Effector memory CD4-positive, alpha-beta T cell (primary cell): ENCODE measurements around the gene BRCA1.
A peak's percentile ranks its signal among the peaks of the same experiment; 100 is the strongest.
"Not testable (repeated sequence)": the region's sequence is repeated elsewhere in the genome, so short reads cannot be mapped to it uniquely, and the experiment has no call there.

Experiments
- DNase-seq, 3 donors: peaks; one replicate each; pipeline ENCODE4 v3.0.0-alpha.2; 2020
- H3K27ac ChIP-seq: 2 replicates; pipeline ENCODE4 v1.7.0; 2013; ENCODE audit warnings: mild to moderate bottlenecking, low read length, moderate library complexity; ENCODE audit not compliant: insufficient read depth, poor library complexity, severe bottlenecking
- H3K27me3 ChIP-seq: replicated peaks from 2 replicates; pipeline ENCODE4 v1.7.0; 2013; ENCODE audit warnings: mild to moderate bottlenecking, low read length; ENCODE audit not compliant: insufficient read depth, control insufficient read depth, poor library complexity, severe bottlenecking
- H3K36me3 ChIP-seq: 2 replicates; pipeline ENCODE4 v1.7.0; 2013; ENCODE audit warnings: mild to moderate bottlenecking, low read length, moderate library complexity; ENCODE audit not compliant: control insufficient read depth, insufficient read depth
- H3K4me1 ChIP-seq: 2 replicates; pipeline ENCODE4 v1.7.0; 2013; ENCODE audit warnings: low read length, mild to moderate bottlenecking; ENCODE audit not compliant: control insufficient read depth, insufficient read depth, poor library complexity, severe bottlenecking
- H3K4me3 ChIP-seq: 2 replicates; pipeline ENCODE4 v1.7.0; 2013; ENCODE audit warnings: low read length, low read depth, mild to moderate bottlenecking; ENCODE audit not compliant: insufficient read depth, poor library complexity, severe bottlenecking
- H3K9me3 ChIP-seq: 2 replicates; pipeline ENCODE4 v1.7.0; 2013; ENCODE audit warnings: mild to moderate bottlenecking, low read length, moderate library complexity; ENCODE audit not compliant: control insufficient read depth

BRCA1 gene

DNA sequence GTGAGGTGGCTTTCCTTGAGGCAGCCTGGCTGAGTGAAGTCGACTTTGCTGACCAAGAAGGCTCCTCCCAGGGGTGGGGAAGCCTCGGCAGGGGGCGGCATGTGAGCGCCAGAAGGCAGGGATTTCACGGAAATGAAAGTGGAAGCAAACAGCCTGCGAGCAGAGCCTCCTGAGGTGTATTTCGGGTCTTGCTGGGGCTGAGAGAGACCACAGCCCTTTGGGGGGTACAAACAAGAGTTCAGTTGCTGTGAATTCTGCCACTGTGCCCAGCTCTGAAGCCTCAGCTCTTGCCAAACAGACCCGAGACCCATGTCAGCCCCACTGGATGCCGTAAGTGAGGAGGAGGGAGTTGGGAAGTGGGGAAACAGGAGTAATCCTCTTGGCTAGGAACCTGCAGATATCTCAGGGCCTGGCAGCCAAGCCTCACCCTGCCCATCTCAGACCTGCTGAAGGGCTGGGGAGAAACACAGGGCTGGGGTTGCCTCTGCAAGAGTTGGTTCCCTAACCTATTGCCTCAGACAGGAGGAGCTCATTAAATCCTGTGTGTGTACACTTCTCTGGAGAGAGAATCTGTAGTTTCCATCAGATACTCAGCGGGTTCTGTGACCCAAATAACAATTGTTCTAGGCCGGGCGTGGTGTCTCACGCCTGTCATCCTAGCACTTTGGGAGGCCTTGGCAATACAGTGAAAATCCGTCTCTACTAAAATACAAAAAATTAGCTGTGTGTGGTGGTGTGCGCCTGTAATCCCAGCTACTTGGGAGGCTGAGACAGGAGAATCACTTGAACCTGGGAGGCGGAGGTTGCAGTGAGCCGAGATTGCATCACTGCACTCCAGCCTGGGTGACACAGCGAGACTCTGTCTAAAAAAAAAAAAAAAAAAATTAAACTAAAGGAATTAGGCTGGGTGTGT is 118.3 kb downstream of the BRCA1 start, which contains the start of gene IFI35:
TSS of gene IFI35 (plus strand) at position 146 of the 913 bp plus-strand sequence. CDS start at position 310, 164 bp downstream.
- peak within 1 kb of the TSS; percentile 87 for H3K27ac ChIP-seq
- peak; percentile 61 to 73 (median 72) for DNase-seq
- peaks cover 17% of the 10 kb centered on the region for H3K36me3 ChIP-seq
- H3K27me3 ChIP-seq: no peaks in the 10 kb centered on the region
- H3K4me3 ChIP-seq: peak within 1 kb of the TSS; percentile 86
- no peaks in the 10 kb centered on the region for H3K4me1 ChIP-seq
- H3K9me3 ChIP-seq: no peaks in the 10 kb centered on the region

DNA sequence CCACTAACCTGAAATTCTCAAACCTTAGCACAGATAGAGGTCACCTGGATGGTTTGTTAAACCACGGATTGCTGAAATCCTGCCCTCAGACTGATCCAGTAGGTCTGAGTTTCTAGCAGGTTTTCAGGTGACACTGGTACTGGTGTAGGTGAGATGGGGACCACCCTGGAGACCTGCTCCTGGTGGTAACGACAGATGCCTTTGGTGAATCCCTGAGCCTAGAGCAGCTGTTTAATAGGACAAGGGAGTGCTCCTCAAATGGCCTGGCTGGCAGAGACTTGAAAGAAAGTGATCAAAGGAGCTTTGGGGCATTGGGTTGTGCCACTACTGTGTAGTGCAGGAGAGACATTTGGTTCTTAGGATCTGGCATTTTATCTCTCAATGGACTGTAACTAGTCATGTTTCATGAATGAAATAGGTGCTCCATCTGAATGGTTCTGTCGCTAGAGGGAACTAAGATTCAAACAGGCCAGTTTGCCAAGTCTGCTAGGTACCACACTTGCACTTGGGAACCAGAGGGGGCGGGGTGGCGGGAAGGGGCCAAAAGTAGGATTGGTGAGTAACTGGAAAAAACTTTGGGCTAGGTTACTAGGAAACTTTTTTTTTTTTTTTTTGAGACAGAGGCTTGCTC is 121.5 kb downstream of the BRCA1 start:
- Histone ChIP-seq H3K9me3 (no peaks in the 10 kb centered on the region), H3K27ac (no peak overlapping the region), H3K27me3 (no peaks in the 10 kb centered on the region), H3K4me3 (no peak overlapping the region), H3K4me1 (peaks cover 7% of the 10 kb centered on the region), H3K36me3 (peaks cover 35% of the 10 kb centered on the region)
- no peak for DNase-seq

DNA sequence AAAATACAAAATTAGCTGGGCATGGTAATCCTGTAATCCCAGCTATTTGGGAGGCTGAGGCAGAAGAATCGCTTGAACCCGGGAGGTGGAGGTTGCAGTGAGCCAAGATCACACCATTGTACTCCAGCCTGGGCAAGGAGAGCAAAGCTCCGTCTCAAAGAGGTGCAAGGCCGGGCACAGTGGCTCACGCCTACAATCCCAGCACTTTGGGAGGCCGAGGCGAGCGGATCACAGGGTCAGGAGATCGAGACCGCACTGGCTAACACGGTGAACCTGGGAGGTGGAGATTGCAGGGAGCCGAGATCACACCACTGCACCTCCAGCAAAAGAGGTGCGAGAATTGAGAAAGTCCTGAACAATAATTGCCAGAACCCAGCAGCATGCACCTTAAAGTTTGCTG is 124.3 kb downstream of the BRCA1 start:
- H3K27me3 ChIP-seq, DNase-seq, H3K9me3 ChIP-seq, H3K4me3 ChIP-seq, H3K27ac ChIP-seq: not testable (repeated sequence)
- peaks cover 10% of the 10 kb centered on the region for H3K4me1 ChIP-seq
- peaks cover 35% of the 10 kb centered on the region for H3K36me3 ChIP-seq

DNA sequence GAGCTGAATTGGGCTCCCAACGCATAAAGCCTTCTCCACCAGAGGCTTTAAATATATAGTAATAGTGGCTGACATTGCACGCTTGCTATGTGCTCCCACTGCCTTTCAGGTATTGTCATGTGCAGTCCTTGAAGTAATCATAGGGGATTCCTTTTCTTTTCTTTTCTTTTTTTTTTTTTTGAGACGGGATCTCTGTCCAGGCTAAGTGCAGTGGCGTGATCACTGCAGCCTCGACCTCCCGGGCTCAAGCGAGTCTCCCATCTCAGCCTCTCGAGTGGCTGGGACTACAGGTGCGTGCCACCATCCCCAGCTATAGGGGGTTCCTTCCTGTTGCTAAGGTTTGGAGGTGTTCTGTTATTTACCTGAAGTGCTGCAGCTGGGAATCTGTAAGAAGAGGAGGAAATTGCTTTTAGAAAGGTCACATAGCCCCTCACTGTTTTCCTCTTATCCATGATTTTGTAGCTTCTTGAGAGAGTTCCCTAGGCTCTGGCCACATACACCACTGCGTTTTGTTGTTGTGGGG is 126.1 kb downstream of the BRCA1 start:
- H3K4me1 ChIP-seq: peaks cover 10% of the 10 kb centered on the region
- H3K4me3 ChIP-seq: peak overlapping the region; percentile 69
- no peaks in the 10 kb centered on the region for H3K9me3 ChIP-seq
- H3K27ac ChIP-seq: peak overlapping the region; percentile 92
- H3K36me3 ChIP-seq: peaks cover 35% of the 10 kb centered on the region
- DNase-seq: no peak
- no peaks in the 10 kb centered on the region for H3K27me3 ChIP-seq

DNA sequence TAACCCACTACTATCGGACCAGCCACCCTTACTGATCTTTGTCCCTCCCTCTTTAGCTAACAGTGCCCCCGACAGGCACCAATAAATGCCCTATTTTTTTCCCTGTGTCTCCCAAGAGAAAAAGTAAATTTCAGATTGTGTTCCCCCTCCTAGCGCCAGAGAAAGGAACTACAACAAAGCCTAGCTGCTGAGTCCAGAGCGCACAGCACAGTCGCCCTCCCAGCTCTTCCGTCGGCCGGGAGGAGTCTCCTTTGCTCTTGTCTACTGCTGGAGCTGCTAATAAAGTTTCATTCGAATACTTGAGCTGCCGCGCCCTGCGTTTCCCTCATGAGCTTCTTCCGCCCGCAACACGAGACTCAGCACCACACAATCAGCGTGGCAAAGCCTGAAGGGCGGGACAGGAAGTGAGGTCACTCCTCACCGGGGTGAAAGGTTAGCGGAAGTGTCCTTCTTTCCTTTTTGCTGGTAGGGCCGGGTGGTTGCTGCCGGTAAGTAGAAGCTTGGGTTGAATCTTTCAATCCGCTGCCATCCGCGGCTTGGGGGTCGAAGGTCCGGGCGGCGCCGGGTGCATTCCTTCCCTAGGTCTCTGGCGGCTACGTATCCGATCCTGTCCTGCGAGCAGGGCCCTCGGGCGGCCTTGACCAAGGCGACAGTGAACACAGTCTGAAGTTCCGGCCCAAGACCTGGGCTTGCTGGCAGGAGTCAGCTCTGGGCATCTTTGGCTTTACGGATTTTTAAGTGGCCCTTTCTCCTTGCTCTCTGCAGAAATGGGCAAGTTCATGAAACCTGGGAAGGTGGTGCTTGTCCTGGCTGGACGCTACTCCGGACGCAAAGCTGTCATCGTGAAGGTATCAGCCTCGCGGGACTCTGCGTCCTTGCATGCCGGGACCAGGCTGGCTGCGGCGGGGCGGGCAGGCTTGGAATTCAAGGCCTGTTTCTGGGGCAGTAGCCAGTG is 126.9 kb downstream of the BRCA1 start, which contains the start of gene RPL27:
TSS of gene RPL27 (plus strand) at position 436 of the 955 bp plus-strand sequence. CDS start at position 768, 332 bp downstream.
- peaks cover 10% of the 10 kb centered on the region for H3K4me1 ChIP-seq
- peak within 1 kb of the TSS; percentile 69 for H3K4me3 ChIP-seq
- H3K27ac ChIP-seq: peak within 1 kb of the TSS; percentile 92
- peaks cover 33% of the 10 kb centered on the region for H3K36me3 ChIP-seq
- no peaks in the 10 kb centered on the region for H3K9me3 ChIP-seq
- no peaks in the 10 kb centered on the region for H3K27me3 ChIP-seq
- peak; percentile 96 to 97 (median 97) for DNase-seq

DNA sequence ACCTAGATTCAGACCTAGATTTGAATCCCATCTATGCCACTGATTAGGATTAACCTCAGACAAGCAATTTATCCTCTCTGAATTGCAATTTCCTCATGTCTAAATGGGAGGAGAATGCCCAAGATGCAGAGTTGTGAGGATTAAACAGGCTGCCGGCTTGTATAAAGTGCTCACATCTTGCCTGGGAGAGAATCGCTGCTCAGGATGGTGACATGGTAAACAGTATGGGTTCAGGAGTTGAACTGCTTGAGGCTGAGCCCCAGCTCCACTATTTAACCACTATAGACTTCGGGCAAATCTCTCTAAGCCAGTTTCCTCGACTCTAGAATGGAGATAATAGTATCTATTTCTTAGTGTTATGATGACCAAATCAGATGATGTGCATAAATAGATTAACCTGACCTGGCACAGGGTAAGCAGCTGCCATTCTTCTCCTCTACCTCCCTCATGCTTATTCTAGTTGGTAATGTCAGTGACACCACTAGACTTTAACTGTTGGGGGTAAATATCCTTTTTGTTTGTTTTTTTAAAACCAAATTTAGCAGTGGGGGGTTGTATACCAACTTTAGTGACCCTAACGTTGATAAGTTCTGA is 127.7 kb downstream of the BRCA1 start:
- no peak overlapping the region for H3K4me3 ChIP-seq
- no peaks in the 10 kb centered on the region for H3K27me3 ChIP-seq
- H3K9me3 ChIP-seq: no peaks in the 10 kb centered on the region
- no peak overlapping the region for H3K27ac ChIP-seq
- DNase-seq: no peak
- peaks cover 10% of the 10 kb centered on the region for H3K4me1 ChIP-seq
- H3K36me3 ChIP-seq: peaks cover 32% of the 10 kb centered on the region
